Activated CD8-positive, alpha-beta memory T cell treated with anti-CD3 and anti-CD28 coated beads for 36 hours (primary cell): ENCODE data around the gene MT1H. TPM values are rescaled to one million over a fixed set of nuclear protein-coding genes. Genes with fewer than 3 reads are reported as not detected.

Experiments used
- CTCF ChIA-PET: fragments of 350-600 bp; sonication (Branson Sonifier 250); formaldehyde crosslinking; loops from one replicate; lab custom pipeline; 2021; ENCODE audit warnings: antibody characterized with exemption; lab: Charles Lee
- POLR2A ChIA-PET: fragments of 350-600 bp; sonication (Branson Sonifier 250); formaldehyde crosslinking; loops from one replicate; lab custom pipeline; 2021; ENCODE audit warnings: antibody characterized with exemption; lab: Charles Lee
- total RNA-seq, 2 experiments: library from RNA; stranded (reverse); gene quantifications; one replicate each; pipeline ENCODE4 v1.2.3, GENCODE V29; 2021

Gene MT1H
- total RNA-seq, 2 experiments from 2014 or later: 0.63 to 1.1 TPM

GRCh38 chr16:56675685-56676210 is 6.1 kb downstream of the MT1H start:
- ChIA-PET POLR2A (interaction anchor here (0.7 kb wide), 1 partner anchor 68 kb away, joined by 3 read pairs; no protein-coding TSS in a partner anchor), CTCF (interaction anchor here (0.9 to 1.2 kb wide), 2 partner anchors 8 to 11 kb away, joined by 3 read pairs; no protein-coding TSS in a partner anchor)

DNA sequence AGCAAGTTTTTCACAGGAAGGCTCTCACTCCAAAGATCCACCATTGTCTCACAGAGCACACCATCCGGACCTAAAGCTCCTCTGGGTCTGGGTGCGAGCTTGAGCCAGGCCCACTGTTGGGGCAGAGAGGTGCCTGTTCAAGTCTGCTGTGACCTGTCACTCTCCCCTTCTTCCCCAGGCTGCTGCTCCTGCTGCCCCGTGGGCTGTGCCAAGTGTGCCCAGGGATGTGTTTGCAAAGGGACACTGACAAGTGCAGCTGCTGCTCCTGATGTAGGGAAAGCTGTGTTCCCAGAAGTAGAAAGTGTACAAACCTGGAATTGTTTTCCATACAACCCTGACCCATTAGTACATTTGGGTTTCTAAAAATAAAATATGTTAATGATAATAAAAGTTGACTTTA is 7.9 kb downstream of the MT1H start:
- CTCF ChIA-PET: interaction anchor here (1.2 to 1.4 kb wide), 2 partner anchors 9 to 91 kb away, joined by 3 read pairs; partner anchors contain the start of gene MT1G
- POLR2A ChIA-PET: no interaction called here

DNA sequence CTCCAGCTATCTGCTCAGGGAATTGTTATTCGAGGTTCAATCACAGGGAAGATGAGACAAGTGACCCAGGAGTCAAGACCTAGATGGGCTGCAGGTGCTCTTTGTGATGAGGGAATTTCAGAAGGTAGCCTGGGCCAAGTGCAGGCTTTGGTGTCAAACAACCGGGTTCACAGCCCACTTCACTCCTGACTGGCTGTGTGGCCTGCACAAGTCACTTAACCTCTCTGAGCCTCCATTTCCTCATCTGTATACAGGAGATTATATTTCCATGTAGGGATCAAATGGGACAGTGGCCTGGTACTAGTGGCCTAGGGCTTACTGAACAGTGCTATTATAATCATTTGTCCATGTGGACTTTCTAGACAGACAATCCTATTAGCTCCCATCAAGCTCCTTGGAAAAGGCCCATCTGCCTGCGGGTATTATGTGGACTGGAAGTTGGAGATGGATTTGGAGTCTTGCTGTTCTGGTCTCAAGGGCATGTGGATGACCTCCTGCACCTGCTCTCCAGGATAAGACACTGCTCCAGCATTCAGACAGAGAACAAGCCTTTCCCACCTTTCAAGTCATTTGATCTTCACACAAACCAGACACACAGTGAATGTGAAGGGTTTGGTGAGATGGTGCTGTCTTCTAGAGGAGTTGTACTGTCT is 9.6 kb downstream of the MT1H start:
- ChIA-PET POLR2A (no interaction called here), CTCF (interaction anchor here (1.2 to 1.7 kb wide), 2 partner anchors 16 to 23 kb away, joined by 4 to 5 read pairs; no protein-coding TSS in a partner anchor)

DNA sequence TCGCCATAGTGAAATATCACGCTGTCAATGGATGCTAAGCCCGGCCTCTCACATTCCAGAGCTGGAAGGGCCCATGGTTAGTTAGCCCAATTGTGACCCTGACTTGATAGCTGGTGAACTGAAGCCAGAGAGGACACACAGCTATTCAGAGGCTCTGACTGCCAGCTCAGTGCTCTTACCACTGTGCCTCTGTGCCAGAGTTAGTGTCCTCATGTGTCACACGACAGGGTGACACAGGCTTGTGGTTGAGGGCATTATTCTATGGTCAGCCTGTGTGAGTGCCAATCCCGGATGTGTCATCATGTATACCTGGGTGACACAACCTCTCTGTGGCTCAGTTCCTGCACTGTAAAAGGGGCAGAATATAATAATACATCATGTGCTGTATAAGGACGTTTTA is 10.2 kb downstream of the MT1H start:
- ChIA-PET CTCF (interaction anchor here (0.5 to 1.7 kb wide), 2 partner anchors 22 to 316 kb away, joined by 3 to 5 read pairs; no protein-coding TSS in a partner anchor), POLR2A (no interaction called here)

- CTCF ChIA-PET: interaction anchor here (0.8 to 2.2 kb wide), 4 partner anchors 13 to 74 kb away, joined by 3 to 6 read pairs (median 4); partner anchors contain the start of genes MT1H and MT2A
- POLR2A ChIA-PET: interaction anchor here (0.6 to 1.2 kb wide), 5 partner anchors 20 to 104 kb away, joined by 3 to 7 read pairs (median 5); no protein-coding TSS in a partner anchor
Measured at GRCh38 chr16:56681939-56682702, 12.5 kb downstream of the MT1H start, which contains the start of gene MT1X. TSS of gene MT1X (plus strand) at chr16:56682470. CDS start at chr16:56682541, 71 bp downstream.

- CTCF ChIA-PET: interaction anchor here (0.8 to 2.4 kb wide), 4 partner anchors 14 to 105 kb away, joined by 3 to 8 read pairs (median 6); partner anchors contain the start of gene MT1H
Measured at GRCh38 chr16:56682703-56683397, 13.2 kb downstream of the MT1H start.

GRCh38 chr16:56683424-56684172 is 14.0 kb downstream of the MT1H start:
- CTCF ChIA-PET: interaction anchor here (1.5 to 2.4 kb wide), 3 partner anchors 14 to 106 kb away, joined by 6 to 8 read pairs (median 6); partner anchors contain the start of gene MT1H
- POLR2A ChIA-PET: interaction anchor here (1.1 to 1.2 kb wide), 2 partner anchors 18 to 40 kb away, joined by 6 to 7 read pairs; no protein-coding TSS in a partner anchor

More at GRCh38 chr16:56682703-56683397, 13.2 kb downstream of the MT1H start:
- POLR2A ChIA-PET: interaction anchor here (0.6 to 1.2 kb wide), 5 partner anchors 19 to 105 kb away, joined by 3 to 7 read pairs (median 5); no protein-coding TSS in a partner anchor

DNA sequence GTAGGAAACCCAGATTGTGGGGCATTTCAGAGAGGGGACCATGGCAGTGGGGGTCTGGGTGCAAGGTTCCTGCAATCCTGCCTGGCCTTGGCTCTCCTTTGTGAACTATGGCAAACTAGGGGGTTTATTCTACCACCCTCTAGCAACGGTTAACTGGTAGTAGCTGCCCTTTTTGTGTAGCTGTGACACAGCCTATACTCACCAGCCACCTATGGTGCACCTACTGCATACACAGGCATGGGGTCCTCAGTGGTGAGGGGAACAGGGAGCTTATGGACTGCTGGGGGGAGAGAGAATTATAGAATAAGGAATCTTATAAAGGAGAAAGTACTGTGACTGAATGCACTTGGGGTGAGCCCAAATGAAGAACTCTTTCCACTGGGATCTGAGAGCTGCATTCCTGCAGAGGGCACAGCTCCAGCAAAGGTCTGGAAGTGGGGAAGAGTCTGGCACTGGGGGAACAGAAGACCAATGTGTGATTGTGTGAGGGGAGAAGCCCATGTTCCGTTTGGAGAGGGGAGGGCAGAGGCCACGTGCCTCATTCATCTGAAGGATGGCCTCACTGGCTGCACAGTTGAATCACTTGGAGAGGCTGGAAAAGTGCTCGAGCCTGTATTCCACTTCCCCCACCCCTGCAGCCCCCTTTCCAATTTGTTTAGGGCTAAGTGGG is 14.8 kb downstream of the MT1H start:
- POLR2A ChIA-PET: no interaction called here
- CTCF ChIA-PET: interaction anchor here (2.4 kb wide), 1 partner anchor 107 kb away, joined by 8 read pairs; no protein-coding TSS in a partner anchor

DNA sequence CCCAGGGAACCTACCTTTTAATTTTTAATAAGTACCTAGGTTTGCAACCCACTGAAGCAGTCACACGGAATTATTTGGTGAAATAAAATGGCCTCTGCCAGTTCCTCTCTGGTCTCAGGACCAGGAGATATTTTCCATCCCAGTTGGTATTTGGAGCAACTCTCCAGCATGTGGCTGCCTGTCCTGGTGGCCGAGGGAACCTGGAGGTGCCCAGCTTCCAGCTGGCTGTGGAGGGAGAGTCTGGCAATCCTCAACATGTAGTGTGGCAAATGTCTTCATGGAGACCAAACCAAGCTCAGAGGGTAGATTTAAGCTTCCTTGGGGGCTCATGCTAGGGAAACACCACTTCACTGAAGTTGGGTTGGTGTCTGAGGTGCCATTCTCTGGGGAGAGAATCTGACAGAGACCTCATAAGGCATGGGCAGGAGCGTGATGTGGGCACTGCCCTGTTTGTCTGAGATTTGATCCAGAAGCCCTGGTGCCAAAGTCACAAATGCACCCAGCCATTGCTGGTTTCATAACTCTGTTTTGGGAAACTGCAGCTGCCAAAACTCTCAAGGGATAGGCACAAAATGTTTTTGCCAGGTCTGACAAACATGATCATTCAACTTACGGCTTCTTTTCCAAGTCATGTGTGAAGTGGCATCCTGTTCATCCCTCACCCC is 15.4 kb downstream of the MT1H start:
- POLR2A ChIA-PET: no interaction called here

DNA sequence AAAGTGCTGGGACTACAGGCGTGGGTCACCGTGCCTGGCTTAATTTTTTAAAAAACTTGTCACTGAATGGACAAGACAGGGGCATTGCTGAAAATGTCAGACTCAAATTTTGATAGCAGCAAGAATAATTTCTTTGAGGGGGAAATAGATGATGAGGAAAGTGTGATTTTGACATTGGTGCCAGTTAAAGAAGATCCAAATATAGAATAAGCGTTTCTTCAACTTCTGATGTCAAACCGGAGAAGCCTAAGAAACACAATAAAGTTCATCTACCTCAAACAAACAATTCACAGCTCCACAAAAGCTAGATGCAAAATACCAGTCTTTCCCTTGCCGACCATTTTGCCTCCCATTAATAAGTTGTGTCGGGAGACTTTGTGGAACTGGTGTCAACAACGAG is 17.1 kb downstream of the MT1H start:
- ChIA-PET POLR2A (no interaction called here), CTCF (interaction anchor here (0.7 kb wide), 1 partner anchor 169 kb away, joined by 3 read pairs; no protein-coding TSS in a partner anchor)

More for the DNA sequence above, 15.4 kb downstream of the MT1H start:
- CTCF ChIA-PET: interaction anchor here (1.2 to 2.4 kb wide), 2 partner anchors 9 to 108 kb away, joined by 3 to 8 read pairs; no protein-coding TSS in a partner anchor

DNA sequence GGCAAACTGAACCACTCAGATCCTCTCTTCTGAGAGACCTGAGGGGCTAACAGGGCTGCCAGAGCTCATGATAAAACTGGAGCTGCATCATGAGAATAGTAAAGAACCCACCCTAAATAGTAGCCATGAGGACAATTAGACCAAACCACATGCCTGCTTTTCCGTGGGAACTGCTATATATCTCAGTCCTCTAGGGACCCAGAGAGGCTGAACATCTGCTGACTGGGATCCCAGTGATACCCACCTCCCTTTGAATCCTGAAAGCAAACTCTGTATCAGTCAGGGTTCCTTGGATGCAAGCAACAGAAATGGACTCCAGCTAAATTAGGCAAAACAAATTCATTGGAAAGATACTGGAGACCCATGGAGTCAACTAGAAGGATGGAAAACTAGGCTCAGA is 19.1 kb downstream of the MT1H start:
- ChIA-PET POLR2A (no interaction called here), CTCF (no interaction called here)

GRCh38 chr16:56689171-56689570 is 19.6 kb downstream of the MT1H start:
- ChIA-PET POLR2A (no interaction called here), CTCF (no interaction called here)

DNA sequence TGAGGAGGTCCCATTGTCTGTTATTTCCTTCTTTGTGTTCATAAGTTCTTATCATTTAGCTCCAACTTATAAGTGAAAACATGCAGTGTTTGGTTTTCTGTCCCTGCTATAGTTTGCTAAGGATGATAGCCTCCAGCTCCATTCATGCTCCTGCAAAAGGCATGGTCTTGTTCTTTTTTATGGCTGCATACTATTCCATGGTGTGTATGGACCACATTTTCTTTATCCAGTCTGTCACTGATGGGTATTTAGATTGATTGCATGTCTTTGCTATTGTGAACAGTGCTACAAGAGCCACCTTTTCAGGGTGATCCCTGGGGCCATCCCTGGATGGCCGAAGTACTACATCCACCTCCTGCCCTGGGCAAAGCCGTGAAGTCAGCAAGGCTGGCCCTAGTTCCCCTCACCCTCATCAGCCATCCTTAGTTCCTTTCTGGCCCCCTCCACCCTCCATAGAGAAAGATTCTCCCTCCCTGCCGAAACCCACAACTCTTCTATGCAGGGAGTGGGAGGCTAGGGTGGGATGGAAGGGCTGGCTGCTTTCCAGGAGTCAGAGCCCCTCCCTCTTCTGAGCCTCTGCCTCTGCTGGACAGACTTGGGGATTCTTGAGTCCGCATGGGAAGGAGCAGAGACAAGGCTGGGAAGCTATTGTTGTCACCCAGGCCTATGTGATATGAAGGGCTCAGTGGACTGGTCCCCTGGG is 21.0 kb downstream of the MT1H start:
- POLR2A ChIA-PET: no interaction called here
- CTCF ChIA-PET: interaction anchor here (1.0 kb wide), 1 partner anchor 11 kb away, joined by 4 read pairs; no protein-coding TSS in a partner anchor

- CTCF ChIA-PET: no interaction called here
- POLR2A ChIA-PET: no interaction called here
Measured at GRCh38 chr16:56691885-56692284, 22.3 kb downstream of the MT1H start.

GRCh38 chr16:56695246-56695645 is 25.6 kb downstream of the MT1H start:
- POLR2A ChIA-PET: no interaction called here
- CTCF ChIA-PET: interaction anchor here (0.8 to 1.6 kb wide), 2 partner anchors 17 to 118 kb away, joined by 4 to 6 read pairs; no protein-coding TSS in a partner anchor
